Myocyte (in vitro differentiated cells): ENCODE results near the gene SKOR1. TPM values are rescaled to one million over a fixed set of nuclear protein-coding genes. Genes with fewer than 3 reads are reported as not detected.

Source experiments
- DNase-seq: peaks from one replicate; pipeline ENCODE4 v3.0.0-alpha.2; 2012; ENCODE audit warnings: low read depth
- total RNA-seq: library from RNA; depleted of rRNA; stranded (reverse); fragments of >200 nt; gene quantifications from 2 replicates; pipeline ENCODE4 v1.2.3, GENCODE V29; 2014

Gene SKOR1
- total RNA-seq, 1 donor from 2014 or later = 0.08 TPM

GRCh38 chr15:67819636-67820035, 5.7 kb upstream of the SKOR1 start:
- DNase-seq = no peak

DNA sequence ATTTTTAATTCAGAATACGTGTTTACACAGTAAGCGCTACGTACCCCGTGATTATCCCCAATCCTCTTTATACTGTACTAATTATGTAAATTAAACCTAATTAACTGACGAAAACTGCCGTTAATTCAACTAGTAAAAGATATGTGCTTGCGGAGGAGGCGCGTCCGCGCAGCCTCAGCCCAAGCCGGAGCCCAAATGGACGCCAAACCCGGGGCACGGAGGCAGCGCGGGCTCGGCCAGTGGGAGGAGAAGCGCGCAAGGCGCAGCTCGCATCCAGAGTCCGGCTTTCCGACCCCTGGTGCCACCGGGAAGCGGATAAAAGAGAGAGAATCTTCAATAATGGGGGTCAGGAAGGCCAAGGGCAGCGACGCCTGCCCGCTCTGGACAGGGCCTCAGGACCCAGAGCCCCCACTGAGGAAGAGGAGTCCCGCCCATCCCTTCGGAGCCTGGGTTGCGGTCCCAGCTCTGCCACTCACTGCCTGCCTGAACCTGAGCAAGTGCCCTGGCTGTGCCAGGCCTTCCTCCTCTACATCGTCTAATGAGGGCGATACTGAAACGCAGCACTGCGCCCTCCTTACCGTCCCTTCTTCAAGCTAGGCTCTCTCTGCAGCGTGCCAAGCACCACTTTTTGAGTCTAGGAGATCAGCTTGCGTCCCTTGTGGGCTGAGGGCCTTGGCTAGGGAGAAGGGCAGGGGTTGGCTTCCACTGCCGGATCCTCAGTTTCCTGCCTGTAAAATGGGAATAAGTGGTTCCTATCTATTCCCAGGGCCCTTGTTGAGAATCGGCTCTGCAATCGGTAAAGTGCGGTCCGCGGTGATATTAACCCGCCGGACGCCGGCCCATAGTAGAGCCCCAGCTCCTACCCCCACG, 5.0 kb upstream of the SKOR1 start:
- no peak for DNase-seq

- peak; percentile 67 for DNase-seq
Measured at GRCh38 chr15:67820992-67821783, 4.1 kb upstream of the SKOR1 start.

DNA sequence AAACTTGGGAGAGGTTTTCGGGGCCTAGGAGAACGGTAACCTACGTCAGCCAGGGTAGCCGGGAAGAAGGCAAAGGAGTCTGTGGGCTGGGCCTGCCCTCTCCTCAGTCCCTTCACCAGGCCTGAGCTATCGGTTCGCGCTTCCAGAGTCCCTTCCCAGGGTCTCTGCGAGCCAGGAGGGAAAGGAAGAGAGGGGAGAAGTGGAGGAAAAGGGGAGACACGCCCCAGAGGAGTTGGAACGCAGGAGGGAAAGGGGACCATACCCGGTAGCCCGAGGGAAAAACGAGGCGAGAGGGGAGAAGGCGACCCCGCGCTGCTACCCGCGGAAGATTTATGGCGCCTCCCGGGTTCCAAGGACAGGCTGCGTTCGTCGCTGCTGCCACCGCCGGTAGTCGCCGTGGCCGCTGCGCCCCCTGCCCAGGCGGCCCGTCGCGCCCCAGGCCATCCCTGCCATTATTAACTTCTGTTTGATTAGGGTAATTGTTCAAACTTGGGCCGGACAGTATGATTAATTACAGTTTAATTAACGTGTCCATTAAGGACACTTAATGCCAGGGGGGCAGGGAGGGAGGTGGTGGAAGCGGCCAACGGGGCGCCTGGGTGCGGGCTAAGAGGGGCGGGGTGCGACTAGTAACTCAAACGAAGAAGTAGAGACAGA, 3.4 kb upstream of the SKOR1 start:
- DNase-seq = no peak

DNA sequence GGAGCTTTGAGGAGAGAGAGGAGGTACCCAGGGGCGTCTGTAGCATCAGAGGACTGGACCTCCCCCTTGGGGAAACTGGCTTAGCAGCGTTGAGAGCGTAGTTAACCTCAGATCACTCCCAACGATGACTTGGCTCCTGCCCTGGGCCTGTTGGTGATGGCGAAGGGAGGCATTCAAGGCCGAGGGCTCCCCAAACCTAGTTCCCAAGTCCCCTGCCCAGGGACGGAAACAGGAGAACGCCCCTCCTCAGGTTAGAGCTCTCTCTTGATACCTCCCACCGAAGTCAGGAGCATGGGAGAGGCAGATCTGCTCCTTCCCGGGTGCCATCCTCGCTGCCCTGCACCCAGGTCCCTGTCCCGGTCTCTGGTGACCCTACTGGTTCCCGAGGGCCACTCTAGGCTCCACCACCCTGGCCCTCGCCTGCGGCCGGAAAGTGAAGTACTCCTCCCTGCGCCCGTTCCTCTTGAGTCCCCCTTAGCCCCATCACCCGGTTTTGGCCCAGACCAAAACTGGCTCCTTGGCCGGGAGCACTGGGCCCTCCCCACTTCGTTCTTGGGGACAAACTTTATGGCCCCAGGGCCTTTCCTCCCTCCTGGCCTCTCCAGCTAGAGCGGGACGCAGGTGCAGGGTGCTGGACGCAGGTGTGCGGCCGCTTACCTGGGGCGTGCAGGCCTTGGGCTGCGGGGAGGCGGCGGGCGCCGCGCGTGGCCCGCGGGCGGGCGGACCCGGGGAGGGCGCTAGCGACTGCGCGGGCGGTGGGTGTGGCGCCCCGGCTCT, 2.6 kb upstream of the SKOR1 start:
- no peak for DNase-seq

GRCh38 chr15:67823314-67824196, 1.8 kb upstream of the SKOR1 start:
- no peak for DNase-seq

GRCh38 chr15:67824197-67824968, 926 bp upstream of the SKOR1 start:
- no peak for DNase-seq

- DNase-seq = no peak
Measured at GRCh38 chr15:67825881-67826716, 790 bp downstream of the SKOR1 start.

DNA sequence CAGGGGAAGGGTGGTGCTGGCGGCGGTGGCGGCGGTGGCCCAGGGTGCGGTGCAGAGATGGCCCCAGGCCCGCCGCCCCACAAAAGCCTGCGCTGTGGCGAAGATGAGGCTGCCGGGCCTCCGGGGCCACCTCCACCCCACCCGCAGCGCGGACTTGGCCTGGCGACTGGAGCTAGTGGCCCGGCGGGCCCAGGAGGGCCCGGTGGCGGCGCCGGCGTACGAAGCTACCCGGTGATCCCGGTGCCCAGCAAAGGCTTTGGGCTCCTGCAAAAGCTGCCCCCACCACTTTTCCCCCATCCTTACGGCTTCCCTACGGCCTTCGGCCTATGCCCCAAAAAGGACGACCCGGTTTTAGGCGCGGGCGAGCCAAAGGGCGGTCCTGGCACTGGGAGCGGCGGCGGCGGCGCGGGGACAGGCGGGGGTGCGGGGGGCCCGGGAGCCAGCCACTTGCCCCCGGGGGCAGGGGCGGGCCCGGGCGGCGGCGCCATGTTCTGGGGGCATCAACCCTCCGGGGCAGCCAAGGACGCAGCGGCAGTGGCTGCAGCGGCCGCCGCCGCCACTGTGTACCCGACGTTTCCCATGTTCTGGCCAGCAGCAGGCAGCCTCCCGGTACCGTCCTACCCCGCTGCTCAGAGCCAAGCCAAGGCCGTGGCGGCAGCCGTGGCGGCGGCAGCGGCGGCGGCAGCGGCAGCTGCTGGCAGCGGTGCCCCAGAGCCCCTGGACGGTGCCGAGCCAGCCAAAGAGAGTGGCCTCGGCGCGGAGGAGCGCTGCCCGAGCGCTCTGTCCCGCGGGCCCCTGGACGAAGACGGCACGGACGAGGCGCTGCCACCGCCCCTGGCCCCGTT, 1.6 kb downstream of the SKOR1 start:
- no peak for DNase-seq

DNA sequence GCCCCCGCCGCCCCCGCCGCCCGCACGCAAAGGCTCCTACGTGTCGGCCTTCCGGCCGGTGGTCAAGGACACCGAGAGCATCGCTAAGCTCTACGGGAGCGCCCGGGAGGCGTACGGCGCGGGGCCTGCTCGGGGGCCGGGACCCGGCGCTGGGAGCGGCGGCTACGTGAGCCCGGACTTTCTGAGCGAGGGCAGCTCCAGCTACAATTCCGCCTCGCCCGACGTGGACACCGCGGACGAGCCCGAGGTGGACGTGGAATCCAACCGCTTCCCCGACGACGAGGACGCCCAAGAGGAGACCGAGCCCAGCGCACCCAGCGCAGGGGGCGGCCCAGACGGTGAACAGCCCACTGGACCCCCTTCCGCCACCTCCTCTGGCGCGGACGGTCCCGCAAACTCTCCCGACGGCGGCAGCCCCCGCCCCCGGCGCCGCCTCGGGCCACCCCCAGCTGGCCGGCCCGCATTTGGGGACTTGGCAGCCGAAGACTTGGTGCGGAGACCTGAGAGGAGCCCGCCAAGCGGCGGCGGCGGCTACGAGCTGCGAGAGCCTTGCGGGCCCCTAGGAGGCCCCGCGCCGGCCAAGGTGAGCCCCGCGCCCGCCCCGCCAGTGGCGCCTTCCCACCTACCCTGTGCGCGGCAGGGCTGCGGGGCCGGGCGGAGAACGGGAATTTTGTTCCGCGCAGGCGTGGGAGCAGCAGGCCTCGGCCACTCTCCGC, 2.4 kb downstream of the SKOR1 start:
- DNase-seq = no peak

DNA sequence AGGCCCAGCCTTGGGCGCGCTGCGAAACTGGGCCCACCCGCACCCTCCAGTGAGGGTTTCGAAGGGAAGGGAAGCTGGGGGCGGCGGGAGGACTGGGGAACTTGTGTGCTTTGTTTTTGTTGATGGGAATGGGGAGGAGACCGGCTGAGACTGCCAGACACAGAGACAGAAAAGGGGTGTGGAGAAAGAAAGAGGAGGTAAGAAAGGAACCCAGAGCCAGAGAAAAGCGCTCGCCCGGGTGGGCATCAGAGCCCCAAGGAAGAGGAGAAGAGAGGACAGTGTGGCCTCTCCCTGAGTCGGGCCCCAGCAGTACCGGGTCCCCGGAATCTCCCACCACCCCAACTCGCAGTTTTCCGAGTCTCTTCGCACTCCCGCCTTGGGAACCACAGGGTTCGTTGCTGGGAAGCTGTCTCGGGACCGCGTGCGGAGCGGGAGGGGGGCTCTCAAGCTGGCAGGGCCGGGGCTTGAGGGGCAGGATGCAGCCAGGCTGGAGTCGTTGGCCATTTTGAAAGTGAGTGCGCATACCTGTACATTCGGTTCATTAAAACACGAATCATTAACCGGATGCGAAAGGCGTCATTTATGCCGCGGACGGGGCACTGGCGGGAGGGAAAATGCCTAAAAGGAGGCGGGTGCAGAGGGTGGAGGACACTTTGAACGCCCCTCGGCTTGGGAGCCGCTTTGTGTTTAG, 3.1 kb downstream of the SKOR1 start:
- DNase-seq = no peak

- DNase-seq = no peak
Measured at GRCh38 chr15:67828969-67829646, 3.8 kb downstream of the SKOR1 start.

GRCh38 chr15:67829647-67830504, 4.6 kb downstream of the SKOR1 start:
- no peak for DNase-seq

GRCh38 chr15:67831363-67831762, 6.1 kb downstream of the SKOR1 start:
- DNase-seq = no peak
